Stimulated activated CD8-positive, alpha-beta memory T cell treated with anti-CD3 and anti-CD28 coated beads, Interleukin-7, amount 100 ng/mL, for 1 hour (primary cell): ENCODE results near the gene KPNA3.
"Not testable (repeated sequence)": the region's sequence is repeated elsewhere in the genome, so short reads cannot be mapped to it uniquely, and the experiment has no call there.

Source experiments
- DNase-seq, 2 donors: peaks; one replicate each; pipeline ENCODE4 v3.0.0-alpha.2; 2020; ENCODE audit warnings: low read depth in 2 of 2

KPNA3 gene

GRCh38 chr13:49792550-49793324, at the start of gene KPNA3:
KPNA3 (minus strand) TSS chr13:49792682; CDS start chr13:49792506, 176 bp downstream.
- peak; percentile 85 to 88 for DNase-seq

DNA sequence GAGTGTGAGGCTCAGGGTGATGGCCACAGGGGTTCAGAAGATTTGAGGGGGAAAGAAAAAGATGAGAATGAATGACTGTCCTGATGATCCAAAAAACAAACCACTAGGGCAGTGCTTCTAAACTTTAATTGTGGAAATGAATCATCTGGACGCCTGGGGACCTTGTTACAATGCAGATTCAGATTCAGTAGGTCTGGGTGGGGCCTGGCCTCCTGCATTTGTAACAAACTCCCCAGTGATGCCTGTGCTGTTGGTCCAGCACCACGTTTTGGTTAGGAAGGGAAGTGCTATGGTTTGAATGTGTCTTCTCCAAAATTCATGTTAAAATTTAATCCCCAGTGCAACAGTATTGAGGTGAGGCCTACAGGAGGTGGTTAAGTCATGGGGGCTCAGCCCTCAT, 49.5 kb upstream of the KPNA3 start:
- no peak for DNase-seq

DNA sequence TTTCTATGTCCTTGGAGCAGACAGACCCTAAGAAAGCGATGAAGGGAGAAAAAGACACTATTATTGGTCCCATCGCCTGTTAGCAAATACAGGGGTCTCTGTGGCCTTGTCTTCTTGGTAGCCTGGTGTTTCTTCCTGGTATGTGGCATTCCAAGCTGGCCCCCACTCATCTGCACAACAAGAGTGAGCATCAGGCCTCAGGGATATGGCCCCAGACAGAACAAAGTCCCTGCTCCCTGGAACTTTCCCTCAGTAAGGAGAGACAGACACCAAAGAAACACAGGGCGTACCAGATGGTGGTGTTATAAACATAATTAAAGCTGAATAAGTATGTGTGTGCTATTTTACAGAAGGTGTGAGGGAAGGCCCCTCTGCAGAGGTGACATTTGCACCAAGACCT, 48.2 kb upstream of the KPNA3 start:
- DNase-seq, result no peak

DNA sequence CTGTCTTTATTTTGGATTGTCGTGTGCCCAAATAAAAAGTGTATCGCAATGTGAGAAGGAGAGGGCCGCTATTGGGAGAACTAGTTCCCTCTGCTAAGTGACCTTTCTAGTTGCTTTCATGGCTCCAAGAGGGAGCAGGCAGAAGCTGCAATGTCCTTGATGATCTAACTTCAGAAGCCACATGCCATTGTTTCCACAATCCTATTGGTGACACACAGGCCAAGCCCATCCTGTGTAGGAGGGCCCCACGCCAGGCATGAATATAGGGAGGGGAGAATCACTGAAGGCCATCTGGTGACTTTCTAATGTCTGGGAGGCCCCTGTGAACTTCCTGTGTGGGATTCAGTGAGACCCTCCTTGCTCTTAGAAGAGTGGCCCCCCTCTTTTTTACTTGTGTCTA, 47.8 kb upstream of the KPNA3 start:
- no peak for DNase-seq

- DNase-seq, result no peak
Measured at GRCh38 chr13:49838989-49839388, 46.5 kb upstream of the KPNA3 start.

GRCh38 chr13:49836516-49836915, 44.0 kb upstream of the KPNA3 start:
- no peak for DNase-seq

DNA sequence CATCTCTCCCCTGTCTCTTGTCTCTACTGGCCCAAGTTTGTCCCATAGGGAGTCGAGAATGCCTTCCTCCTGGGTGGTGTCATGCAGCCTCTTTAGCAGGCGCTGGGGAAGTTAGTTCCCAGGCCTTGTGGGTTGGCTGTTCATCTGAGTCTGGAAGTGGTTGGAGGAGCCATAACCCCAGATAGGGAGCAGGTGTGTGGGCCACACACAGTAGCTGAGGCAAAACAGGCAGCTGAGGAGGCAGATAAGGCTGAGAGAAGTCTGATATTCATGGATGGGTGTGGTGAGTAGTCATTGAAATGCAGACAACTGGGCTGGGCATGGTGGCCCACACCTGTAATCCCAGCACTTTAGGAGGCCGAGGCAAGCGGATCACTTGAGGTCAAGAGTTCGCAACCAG, 40.9 kb upstream of the KPNA3 start:
- DNase-seq, result no peak

DNA sequence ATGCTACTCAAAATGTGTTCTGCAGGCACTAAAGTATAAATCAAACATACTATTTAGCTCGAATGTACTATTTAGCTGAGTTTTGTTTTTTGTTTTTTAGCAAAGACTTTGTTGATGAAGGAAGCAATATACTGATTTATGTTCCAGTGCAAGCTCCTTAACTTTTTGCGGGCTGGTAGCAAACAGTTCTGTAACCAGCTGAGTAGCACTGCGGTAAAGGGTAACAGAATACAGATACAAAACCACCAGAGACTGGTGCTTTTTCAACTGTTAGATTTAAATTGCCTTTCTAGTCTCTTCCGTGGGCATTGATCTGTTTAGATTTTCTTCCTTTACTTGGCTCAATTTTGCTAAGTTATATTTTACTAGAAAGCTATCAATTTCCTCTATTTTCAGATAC, 39.0 kb upstream of the KPNA3 start:
- no peak for DNase-seq

GRCh38 chr13:49830721-49831120, 38.2 kb upstream of the KPNA3 start:
- DNase-seq, result no peak

- no peak for DNase-seq
Measured at GRCh38 chr13:49829715-49830114, 37.2 kb upstream of the KPNA3 start.

GRCh38 chr13:49828453-49828852, 36.0 kb upstream of the KPNA3 start:
- DNase-seq, result no peak

DNA sequence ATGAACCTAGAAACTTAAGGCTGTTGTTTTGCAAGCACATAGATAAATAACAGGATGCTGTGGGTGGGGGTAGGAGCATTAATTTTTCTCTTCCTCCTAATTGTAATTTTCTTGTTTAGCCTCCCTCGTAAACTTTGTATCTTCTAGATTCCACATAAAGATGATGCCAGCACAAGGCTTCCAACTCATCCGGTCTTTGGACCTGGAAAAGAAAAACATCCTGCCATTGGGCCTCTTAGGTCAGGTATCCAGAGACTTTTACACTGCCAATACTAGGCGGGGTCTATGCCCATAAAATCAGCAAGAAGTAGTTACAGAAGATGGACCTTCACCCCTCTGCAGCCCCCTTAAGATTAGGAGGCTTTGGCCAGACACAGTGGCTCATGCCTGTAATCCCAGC, 35.4 kb upstream of the KPNA3 start:
- no peak for DNase-seq

DNA sequence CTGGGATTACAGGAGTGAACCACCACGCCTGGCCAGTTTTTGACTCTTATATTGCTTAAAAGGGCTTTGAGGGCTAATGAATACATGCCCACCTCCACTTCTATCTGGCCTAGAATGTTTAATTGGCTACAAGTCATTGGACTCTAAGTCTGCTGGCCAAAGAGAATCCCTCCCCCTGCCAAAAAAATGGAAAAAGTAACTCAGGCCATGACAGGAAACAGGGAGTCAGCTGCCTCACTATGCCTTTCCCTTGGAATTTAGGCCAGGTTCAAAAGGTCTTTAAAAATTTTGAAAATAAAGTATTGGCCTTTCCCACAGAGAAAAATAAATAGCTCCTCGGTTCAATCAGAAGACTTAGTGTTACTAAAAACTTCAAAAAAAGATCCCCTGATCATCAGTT, 34.9 kb upstream of the KPNA3 start:
- no peak for DNase-seq

DNA sequence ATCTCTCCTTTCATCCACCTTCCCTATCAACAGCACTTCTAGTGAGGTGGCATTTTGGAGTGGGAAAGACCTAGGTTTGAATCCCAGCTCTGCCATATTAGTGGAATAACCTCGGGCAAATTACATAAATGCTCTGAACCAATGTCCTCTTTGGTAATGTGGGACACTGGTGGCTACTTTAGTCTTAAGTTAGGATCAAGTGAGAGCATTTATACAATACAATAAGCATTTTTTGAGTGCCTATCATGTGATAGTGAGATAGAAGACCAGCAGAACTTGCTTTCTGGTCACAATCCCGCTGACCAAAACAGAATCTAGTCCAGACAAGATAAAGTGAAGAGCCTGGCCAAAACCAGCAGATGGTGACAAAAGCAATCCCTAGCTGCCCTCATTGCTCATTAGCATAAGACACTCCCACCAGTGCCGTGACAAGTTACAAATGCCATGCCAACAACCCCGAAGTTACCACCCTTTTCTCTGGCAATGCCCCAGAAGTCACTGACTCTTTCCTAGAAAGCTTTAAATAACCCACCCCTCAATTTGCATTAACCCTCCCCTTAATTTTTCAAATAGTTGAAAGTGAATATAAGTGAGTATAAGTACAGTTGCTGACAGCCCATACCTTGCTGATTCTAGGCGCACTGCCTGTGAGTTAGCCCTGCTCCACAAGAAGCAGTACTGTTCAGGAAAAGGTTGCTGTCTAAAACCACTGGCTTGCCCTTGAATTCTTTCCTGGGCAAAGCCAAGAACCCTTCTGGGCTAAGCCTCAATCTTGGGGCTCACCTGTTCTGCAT, 28.9 kb upstream of the KPNA3 start:
- DNase-seq, result no peak

DNA sequence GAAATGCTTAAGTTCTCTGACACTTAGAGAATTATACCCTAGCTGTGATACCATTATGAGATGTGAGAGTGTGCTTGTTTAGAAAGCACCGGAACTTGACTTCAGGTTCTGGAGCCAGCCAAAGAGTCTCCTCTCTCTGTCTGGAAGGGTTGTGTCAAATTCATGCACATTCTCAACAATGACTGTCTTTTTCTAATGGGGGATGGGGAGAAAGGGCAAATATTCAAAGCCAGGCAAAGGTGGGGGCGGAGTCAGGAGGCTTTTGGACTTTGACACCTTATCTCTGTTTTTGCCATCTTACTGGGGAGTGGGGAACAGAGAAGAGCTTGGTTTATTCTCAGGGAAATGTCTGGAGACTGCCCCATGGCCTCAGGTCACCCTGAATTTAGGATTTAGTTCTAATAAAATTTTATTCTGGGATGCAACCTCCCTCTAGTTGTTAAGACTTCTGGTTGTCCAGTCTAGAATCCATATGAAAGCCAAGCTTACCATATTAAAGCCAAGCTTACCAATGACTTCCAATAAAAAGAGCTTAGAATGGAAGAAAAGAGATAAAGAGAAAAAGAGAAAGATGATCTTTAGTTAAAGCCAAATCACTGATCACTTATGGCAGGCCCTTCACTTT, 28.2 kb upstream of the KPNA3 start:
- no peak for DNase-seq

DNA sequence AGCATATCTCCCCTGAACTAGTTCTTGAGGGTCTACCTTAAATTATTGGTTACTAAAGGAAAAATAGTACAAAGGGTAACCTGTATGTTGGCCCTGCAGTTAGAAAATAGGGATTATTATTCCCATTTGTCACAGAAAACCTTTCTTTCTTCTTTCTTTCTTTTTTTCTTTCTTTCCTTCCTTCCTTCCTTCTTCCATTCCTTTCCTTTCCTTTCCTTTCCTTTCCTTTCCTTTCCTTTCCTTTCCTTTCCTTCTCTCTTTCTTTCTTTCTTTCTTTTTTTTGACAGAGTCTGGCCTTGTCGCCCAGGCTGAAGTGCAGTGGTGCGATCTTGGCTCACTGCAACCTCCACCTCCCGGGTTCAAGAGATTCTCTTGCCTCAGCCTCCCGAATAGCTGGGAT, 23.6 kb upstream of the KPNA3 start:
- not testable (repeated sequence) for DNase-seq

- DNase-seq, result no peak
Measured at GRCh38 chr13:49814551-49815270, 22.2 kb upstream of the KPNA3 start.

DNA sequence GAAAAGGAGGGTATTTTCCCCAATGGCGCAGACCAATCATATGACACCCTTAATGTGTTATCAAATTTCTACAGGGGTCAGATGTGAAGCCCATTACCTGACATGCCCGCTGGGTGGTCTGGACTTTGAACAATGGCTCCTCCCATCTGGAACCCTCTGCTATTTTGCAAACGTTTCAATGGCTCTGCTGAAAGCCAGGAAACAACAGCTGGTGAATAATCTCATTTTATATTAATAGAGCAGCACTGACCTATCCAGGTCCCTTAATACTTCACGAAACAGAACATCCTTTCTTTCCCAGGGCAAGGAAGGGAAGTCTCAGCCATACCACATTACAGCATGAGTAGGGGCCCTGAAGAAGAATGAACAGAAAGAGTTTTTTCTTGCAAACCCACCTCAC, 20.3 kb upstream of the KPNA3 start:
- no peak for DNase-seq

GRCh38 chr13:49811527-49811908, 19.0 kb upstream of the KPNA3 start:
- no peak for DNase-seq

DNA sequence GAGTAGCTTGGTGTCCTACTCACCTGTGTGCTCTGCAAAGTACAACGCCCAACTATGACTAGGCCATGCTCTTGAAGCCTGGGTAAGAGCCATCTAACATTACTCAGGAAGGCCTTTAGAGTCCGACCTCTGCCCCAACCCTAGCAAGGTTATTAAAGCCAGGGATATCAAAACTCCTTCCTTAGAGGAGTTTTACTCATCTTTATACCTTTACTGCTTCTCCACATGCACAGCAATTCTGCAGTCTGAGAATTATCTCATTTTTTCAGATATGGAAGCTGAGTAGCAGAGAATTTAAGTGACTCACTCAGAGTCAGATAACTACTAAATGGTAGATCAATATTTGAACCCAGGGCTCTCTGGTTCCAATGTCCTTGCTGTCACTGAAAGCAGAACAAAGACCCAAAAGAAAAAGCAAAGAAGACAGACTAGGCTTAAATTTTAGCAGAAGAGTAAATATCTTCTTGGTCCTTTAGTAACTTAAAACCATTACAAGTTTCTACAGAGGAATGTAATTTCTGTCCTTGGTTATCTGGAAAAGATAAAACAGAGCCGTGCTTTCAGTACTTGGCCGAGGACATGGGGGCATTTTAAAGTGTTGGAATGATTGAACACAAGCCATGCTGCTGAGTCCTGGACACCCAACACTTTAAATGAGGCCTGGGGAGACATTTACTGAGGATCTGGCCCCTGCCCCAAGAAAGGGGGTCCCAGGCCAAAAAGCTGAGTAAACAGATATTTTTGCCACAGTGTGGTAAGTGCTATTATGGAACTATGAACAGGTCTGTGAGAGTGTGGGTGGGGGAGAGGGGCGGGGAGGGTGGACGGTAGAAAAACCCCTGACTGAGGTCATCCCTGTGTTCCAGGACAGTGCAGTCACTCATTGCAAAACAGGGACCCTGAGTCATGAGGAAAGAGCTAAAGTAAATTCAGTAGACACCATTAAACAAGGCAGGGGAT, 18.4 kb upstream of the KPNA3 start:
- DNase-seq, result no peak

DNA sequence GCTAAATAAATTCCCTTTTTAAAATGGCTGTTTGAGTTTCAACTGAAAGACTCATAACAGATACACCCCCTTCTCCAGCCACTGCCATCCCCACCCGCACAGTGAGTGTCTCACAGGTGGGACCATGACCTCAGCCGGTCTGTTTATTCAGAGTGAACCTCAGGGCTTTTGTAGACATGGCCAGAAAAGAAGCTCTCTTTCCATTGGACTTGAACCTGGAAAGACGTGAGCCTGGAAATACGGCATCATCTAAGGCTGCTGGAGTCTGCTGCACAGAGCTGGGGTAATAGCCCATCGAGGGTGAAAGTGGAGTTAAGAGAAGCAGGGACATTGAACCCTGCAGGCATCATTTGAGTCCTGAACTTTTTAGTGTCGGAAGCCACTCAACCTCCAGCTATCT, 15.2 kb upstream of the KPNA3 start:
- no peak for DNase-seq
